ENCODE results near the gene LRMDA.

GRCh38 chr10:76481178-76481577 lies 1049.8 kb downstream of the LRMDA start:
- no peak for TF ChIP-seq CTCF (IDR thresholded peaks at IDR 0.05)
- no peak for TF ChIP-seq POLR2A (IDR thresholded peaks at IDR 0.05)

Measured in adrenal gland (tissue), 5 donors.